ENCODE results near the gene THAP4.

The THAP4 gene

GRCh38 chr2:241637795-241638660 lies 1.1 kb upstream of the THAP4 start:
- no peak for FAIRE-seq

- FAIRE-seq = no peak
Measured at GRCh38 chr2:241636182-241637017, 558 bp downstream of the THAP4 start.

- FAIRE-seq = no peak
Measured at GRCh38 chr2:241635756-241636155, 1.2 kb downstream of the THAP4 start.

- FAIRE-seq = no peak
Measured at GRCh38 chr2:241633561-241633960, 3.4 kb downstream of the THAP4 start.

- FAIRE-seq = no peak
Measured at GRCh38 chr2:241632478-241633325, 4.3 kb downstream of the THAP4 start.

- FAIRE-seq = no peak
Measured at GRCh38 chr2:241629762-241630435, 7.1 kb downstream of the THAP4 start.

- no peak for FAIRE-seq
Measured at GRCh38 chr2:241627675-241628074, 9.3 kb downstream of the THAP4 start.

- FAIRE-seq = no peak
Measured at GRCh38 chr2:241620419-241620769, 16.6 kb downstream of the THAP4 start.

- FAIRE-seq = no peak
Measured at GRCh38 chr2:241619597-241620418, 17.1 kb downstream of the THAP4 start.

GRCh38 chr2:241618829-241619228 lies 18.1 kb downstream of the THAP4 start:
- no peak for FAIRE-seq

GRCh38 chr2:241618296-241618805 lies 18.6 kb downstream of the THAP4 start:
- no peak for FAIRE-seq

- no peak for FAIRE-seq
Measured at GRCh38 chr2:241617431-241618154, 19.4 kb downstream of the THAP4 start.

GRCh38 chr2:241616168-241617125 lies 20.5 kb downstream of the THAP4 start:
- no peak for FAIRE-seq

GRCh38 chr2:241615522-241616052 lies 21.4 kb downstream of the THAP4 start:
- no peak for FAIRE-seq

GRCh38 chr2:241615041-241615440 lies 21.9 kb downstream of the THAP4 start:
- FAIRE-seq = no peak

GRCh38 chr2:241613017-241613780 lies 23.8 kb downstream of the THAP4 start:
- no peak for FAIRE-seq

GRCh38 chr2:241612156-241613016 lies 24.6 kb downstream of the THAP4 start:
- FAIRE-seq = no peak
